HCT116 (cell line): ENCODE measurements around the gene KLF14. TPM values are rescaled to one million over a fixed set of nuclear protein-coding genes. Genes with fewer than 3 reads are reported as not detected.

Source experiments
- ATAC-seq: fragments of 200-7000 bp; cut with Tn5 transposase; 2 replicates; pipeline ENCODE4 v1.9.1; 2020; ENCODE audit warnings: mild to moderate bottlenecking, moderate library complexity
- BruUV-seq: library from RNA; stranded (reverse); fragments of 400-500 nt; replicated peaks from 2 replicates; lab custom pipeline; 2021; lab: Mats Ljungman, UMichigan
- CTCF ChIA-PET: fragments of 300-600 bp; sonication (Branson Sonifier 250); formaldehyde crosslinking; loops from one replicate; lab custom pipeline; 2021; ENCODE audit warnings: antibody characterized with exemption; lab: Charles Lee
- POLR2A ChIA-PET: fragments of 300-600, 350-600 bp; sonication (Branson Sonifier 250); formaldehyde crosslinking; loops from one replicate; lab custom pipeline; 2021; ENCODE audit warnings: antibody characterized with exemption; lab: Charles Lee
- RAD21 ChIA-PET, 2 experiments: fragments of 300-600 bp; sonication (Branson Sonifier 250); formaldehyde crosslinking; loops; one replicate each; lab custom pipeline; 2023; ENCODE audit warnings: low total read pairs in 2 of 2; ENCODE audit not compliant: uncharacterized antibody in 2 of 2, unreplicated experiment in 2 of 2, low non-redundant PET in 1 of 2; lab: Charles Lee
- DNase-seq: peaks from one replicate; pipeline ENCODE4 v3.0.0-alpha.2; 2010; ENCODE audit warnings: low read depth, low spot score
- H2AFZ ChIP-seq: fragments of 200-600 bp; shearing (Covaris generic), sonication (generic); 2 replicates; pipeline ENCODE4 v1.6.1; 2017; ENCODE audit warnings: low read depth, mixed run types, mixed read lengths, antibody characterized with exemption, low read length; ENCODE audit not compliant: poor library complexity, severe bottlenecking
- H3K27ac ChIP-seq: 2 replicates; pipeline ENCODE4 v1.5.1; 2012; ENCODE audit warnings: low read depth, low read length
- H3K27me3 ChIP-seq: fragments of 200-600 bp; sonication (generic); 2 replicates; pipeline ENCODE4 v1.6.1; 2016; ENCODE audit warnings: mixed run types, low read length, mixed read lengths; ENCODE audit not compliant: insufficient read depth
- H3K36me3 ChIP-seq, 2 experiments: fragments of 200-500 bp in 1 of 2; fragments of 200-600 bp in 1 of 2; sonication (Bioruptor generic) in 1 of 2; sonication (generic) in 1 of 2; 2 replicates each; pipeline versions ENCODE4 v1.5.1 to v1.6.1; 2014 to 2016; ENCODE audit warnings: low read length in 2 of 2, inconsistent platforms in 1 of 2, mixed read lengths in 1 of 2, mixed run types in 1 of 2; ENCODE audit not compliant: insufficient read depth in 2 of 2, control insufficient read depth in 1 of 2
- H3K4me1 ChIP-seq, 2 experiments: fragments of 200-600 bp in 1 of 2; sonication (generic) in 1 of 2; 2 replicates each; pipeline versions ENCODE4 v1.5.1 to v1.6.1; 2012 to 2017; ENCODE audit warnings: low read length in 2 of 2, inconsistent platforms in 1 of 2, mild to moderate bottlenecking in 1 of 2, mixed read lengths in 1 of 2, mixed run types in 1 of 2, moderate library complexity in 1 of 2; ENCODE audit not compliant: insufficient read depth in 2 of 2, control insufficient read depth in 1 of 2
- H3K4me2 ChIP-seq: fragments of 200-600 bp; sonication (generic); 2 replicates; pipeline ENCODE4 v1.6.1; 2017; ENCODE audit warnings: mixed run types, low read length, mixed read lengths
- H3K4me3 ChIP-seq, 2 experiments: fragments of 200-600 bp in 1 of 2; sonication (generic) in 1 of 2; replicated peaks in 1 of 2; 2 replicates each; pipeline ENCODE4 v1.5.1; 2011 to 2016; ENCODE audit warnings: low read length in 2 of 2, control low read depth in 1 of 2, low read depth in 1 of 2, mild to moderate bottlenecking in 1 of 2, mixed read lengths in 1 of 2, mixed run types in 1 of 2
- H3K79me2 ChIP-seq: fragments of 200-600 bp; sonication (generic); 2 replicates; pipeline ENCODE4 v1.6.1; 2017; ENCODE audit warnings: mild to moderate bottlenecking, mixed run types, low read length, moderate library complexity, mixed read lengths; ENCODE audit not compliant: insufficient read depth
- H3K9ac ChIP-seq: fragments of 200-600 bp; sonication (generic); 2 replicates; pipeline ENCODE4 v1.6.1; 2016; ENCODE audit warnings: low read length, mixed read lengths
- H3K9me2 ChIP-seq: fragments of 200-600 bp; sonication (generic), shearing (Covaris generic); 2 replicates; pipeline ENCODE4 v1.6.1; 2017; ENCODE audit warnings: mixed run types, mild to moderate bottlenecking, moderate library complexity; ENCODE audit not compliant: insufficient read depth
- H3K9me3 ChIP-seq, 2 experiments: fragments of 200-500 bp in 1 of 2; fragments of 200-600 bp in 1 of 2; sonication (Bioruptor generic) in 1 of 2; sonication (generic) in 1 of 2; 2 replicates each; pipeline ENCODE4 v1.6.1; 2014 to 2017; ENCODE audit warnings: low read length in 2 of 2, mixed read lengths in 2 of 2, inconsistent platforms in 1 of 2, low read depth in 1 of 2, mild to moderate bottlenecking in 1 of 2, mixed run types in 1 of 2, moderate library complexity in 1 of 2; ENCODE audit not compliant: control insufficient read depth in 1 of 2, insufficient read depth in 1 of 2
- H4K20me1 ChIP-seq: fragments of 200-600 bp; sonication (generic), shearing (Covaris generic); 2 replicates; pipeline ENCODE4 v1.6.1; 2017; ENCODE audit warnings: mixed run types, mild to moderate bottlenecking, moderate library complexity; ENCODE audit not compliant: insufficient read depth
- CBX3 ChIP-seq: IDR thresholded peaks from 2 replicates; pipeline ENCODE4 v1.6.1; 2012; ENCODE audit warnings: low read depth
- EGR1 ChIP-seq: IDR thresholded peaks from 2 replicates; pipeline ENCODE4 v1.6.1; 2012; ENCODE audit warnings: low read depth
- ELF1 ChIP-seq: IDR thresholded peaks from 2 replicates; pipeline ENCODE4 v1.6.1; 2012; ENCODE audit warnings: low read depth, borderline replicate concordance
- FOSL1 ChIP-seq: IDR thresholded peaks from 2 replicates; pipeline ENCODE4 v1.6.1; 2012; ENCODE audit warnings: low read depth
- JUND ChIP-seq: IDR thresholded peaks from 2 replicates; pipeline ENCODE4 v1.6.1; 2012
- MAX ChIP-seq: IDR thresholded peaks from 2 replicates; pipeline ENCODE4 v1.6.1; 2012
- POLR2A ChIP-seq: IDR thresholded peaks from 2 replicates; pipeline ENCODE4 v1.7.0; 2011; ENCODE audit warnings: borderline replicate concordance; ENCODE audit not compliant: insufficient read depth, insufficient read length; ENCODE audit errors: extremely low read depth
- POLR2AphosphoS5 ChIP-seq: IDR thresholded peaks from 2 replicates; pipeline ENCODE4 v1.6.1; 2011; ENCODE audit warnings: mild to moderate bottlenecking, low read depth, low read length, moderate library complexity
- RAD21 ChIP-seq: IDR thresholded peaks from 2 replicates; pipeline ENCODE4 v1.6.1; 2012; ENCODE audit warnings: low read depth, mild to moderate bottlenecking
- SIN3A ChIP-seq: IDR thresholded peaks from 2 replicates; pipeline ENCODE4 v1.6.1; 2012; ENCODE audit warnings: low read depth
- SP1 ChIP-seq: IDR thresholded peaks from 2 replicates; pipeline ENCODE4 v1.6.1; 2012; ENCODE audit warnings: low read depth
- ZFX ChIP-seq: fragments of 450-650 bp; IDR thresholded peaks from 2 replicates; pipeline ENCODE4 v1.6.1; 2017
- ZNF274 ChIP-seq: fragments of 200-500 bp; sonication (Bioruptor generic); IDR thresholded peaks from 2 replicates; pipeline ENCODE4 v1.6.1; 2014; ENCODE audit warnings: mild to moderate bottlenecking, low read depth, low read length, inconsistent platforms
- intact Hi-C: fragments of 100-400 bp; cut with micrococcal nuclease; formaldehyde crosslinking; loops from 2 replicates; pipeline ENCODE4 v1.10.0; 2022
- total RNA-seq: library from RNA; stranded (reverse); gene quantifications from one replicate; pipeline ENCODE4 v1.2.1, GENCODE V29; 2021; ENCODE audit not compliant: unreplicated experiment
- TF ChIP-seq, protein P1 (sequence below): IDR thresholded peaks from 2 replicates; pipeline ENCODE4 v1.6.1; 2011; ENCODE audit warnings: mild to moderate bottlenecking, low read length, moderate library complexity; ENCODE audit not compliant: insufficient replicate concordance; ENCODE audit errors: extremely low read depth

KLF14 gene
- total RNA-seq, 1 experiment from 2014 or later, result 0.93 TPM

- H3K36me3 ChIP-seq, result no peaks in the 10 kb centered on the region
- no peak overlapping the region for H2AFZ ChIP-seq
- H3K79me2 ChIP-seq, result no peaks in the 10 kb centered on the region
- H3K27ac ChIP-seq, result no peak overlapping the region
- POLR2A ChIA-PET, result no interaction called here
- no TSS peak for BruUV-seq
- no peak overlapping the region for H3K4me3 ChIP-seq
- no peak for TF ChIP-seq EGR1
- TF ChIP-seq RAD21, result no peak
- TF ChIP-seq ZFX, result no peak
- TF ChIP-seq ZNF274, result no peak
- TF ChIP-seq SP1, result no peak
- no peak for TF ChIP-seq FOSL1
- TF ChIP-seq ELF1, result no peak
- 0 out of 2 replicates have a peak, but pooled peaks cover 3% of the 10 kb centered on the region for H3K9me2 ChIP-seq
- H3K4me1 ChIP-seq, result no peaks in the 10 kb centered on the region
- H3K9ac ChIP-seq, result no peak overlapping the region
- RAD21 ChIA-PET, result interaction anchor here in 1 of 2 experiments (0.6 kb wide), 1 partner anchor 596 kb away, joined by 3 read pairs; no protein-coding TSS in a partner anchor
- no peaks in the 10 kb centered on the region for H3K9me3 ChIP-seq
- no peaks in the 10 kb centered on the region for H4K20me1 ChIP-seq
- no peak for DNase-seq
- H3K4me2 ChIP-seq, result no peak overlapping the region
- CTCF ChIA-PET, result interaction anchor here (2.5 kb wide), 1 partner anchor 17 kb away, joined by 6 read pairs; no protein-coding TSS in a partner anchor
- ATAC-seq, result no peak
- H3K27me3 ChIP-seq, result peaks cover 17% of the 10 kb centered on the region
- intact Hi-C loops, result no loop called here
These were observed 7.5 kb upstream of the KLF14 start for GRCh38 chr7:130741331-130741995.

GRCh38 chr7:130740606-130741005 lies 6.6 kb upstream of the KLF14 start:
- no TSS peak for BruUV-seq
- intact Hi-C loops, result no loop called here

More at GRCh38 chr7:130740606-130741005, 6.6 kb upstream of the KLF14 start:
- Histone ChIP-seq H3K9ac (no peak overlapping the region), H3K27ac (no peak overlapping the region), H2AFZ (no peak overlapping the region), H3K4me1 (no peaks in the 10 kb centered on the region), H3K4me2 (no peak overlapping the region), H3K9me3 (no peaks in the 10 kb centered on the region), H3K36me3 (no peaks in the 10 kb centered on the region), H3K27me3 (peaks cover 25% of the 10 kb centered on the region), H4K20me1 (no peaks in the 10 kb centered on the region), H3K79me2 (no peaks in the 10 kb centered on the region), H3K9me2 (no peaks in the 10 kb centered on the region), H3K4me3 (no peak overlapping the region)
- RAD21 ChIA-PET, result no interaction called here
- CTCF ChIA-PET, result interaction anchor here (2.5 kb wide), 1 partner anchor 18 kb away, joined by 6 read pairs; no protein-coding TSS in a partner anchor
- no peak for DNase-seq
- POLR2A ChIA-PET, result no interaction called here
- no peak for TF ChIP-seq EGR1
- no peak for TF ChIP-seq POLR2AphosphoS5
- no peak for TF ChIP-seq POLR2A
- no peak for TF ChIP-seq RAD21
- TF ChIP-seq SP1, result no peak
- TF ChIP-seq, protein P1, sequence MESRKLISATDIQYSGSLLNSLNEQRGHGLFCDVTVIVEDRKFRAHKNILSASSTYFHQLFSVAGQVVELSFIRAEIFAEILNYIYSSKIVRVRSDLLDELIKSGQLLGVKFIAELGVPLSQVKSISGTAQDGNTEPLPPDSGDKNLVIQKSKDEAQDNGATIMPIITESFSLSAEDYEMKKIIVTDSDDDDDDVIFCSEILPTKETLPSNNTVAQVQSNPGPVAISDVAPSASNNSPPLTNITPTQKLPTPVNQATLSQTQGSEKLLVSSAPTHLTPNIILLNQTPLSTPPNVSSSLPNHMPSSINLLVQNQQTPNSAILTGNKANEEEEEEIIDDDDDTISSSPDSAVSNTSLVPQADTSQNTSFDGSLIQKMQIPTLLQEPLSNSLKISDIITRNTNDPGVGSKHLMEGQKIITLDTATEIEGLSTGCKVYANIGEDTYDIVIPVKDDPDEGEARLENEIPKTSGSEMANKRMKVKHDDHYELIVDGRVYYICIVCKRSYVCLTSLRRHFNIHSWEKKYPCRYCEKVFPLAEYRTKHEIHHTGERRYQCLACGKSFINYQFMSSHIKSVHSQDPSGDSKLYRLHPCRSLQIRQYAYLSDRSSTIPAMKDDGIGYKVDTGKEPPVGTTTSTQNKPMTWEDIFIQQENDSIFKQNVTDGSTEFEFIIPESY, result no peak
- no peak for TF ChIP-seq CBX3
- TF ChIP-seq ZNF274, result no peak
- TF ChIP-seq SIN3A, result no peak
- no peak for TF ChIP-seq MAX
- TF ChIP-seq JUND, result no peak
- ATAC-seq, result no peak
